Measurements from ENCODE around the gene IRAK1.

The IRAK1 gene

GRCh38 chrX:153974726-153975286, 44.9 kb downstream of the IRAK1 start:
- no peak for DNase-seq (ENCODE audit: low read depth)
- H3K4me3 ChIP-seq (ENCODE audit: low read depth, low read length) = no peak overlapping the region

DNA sequence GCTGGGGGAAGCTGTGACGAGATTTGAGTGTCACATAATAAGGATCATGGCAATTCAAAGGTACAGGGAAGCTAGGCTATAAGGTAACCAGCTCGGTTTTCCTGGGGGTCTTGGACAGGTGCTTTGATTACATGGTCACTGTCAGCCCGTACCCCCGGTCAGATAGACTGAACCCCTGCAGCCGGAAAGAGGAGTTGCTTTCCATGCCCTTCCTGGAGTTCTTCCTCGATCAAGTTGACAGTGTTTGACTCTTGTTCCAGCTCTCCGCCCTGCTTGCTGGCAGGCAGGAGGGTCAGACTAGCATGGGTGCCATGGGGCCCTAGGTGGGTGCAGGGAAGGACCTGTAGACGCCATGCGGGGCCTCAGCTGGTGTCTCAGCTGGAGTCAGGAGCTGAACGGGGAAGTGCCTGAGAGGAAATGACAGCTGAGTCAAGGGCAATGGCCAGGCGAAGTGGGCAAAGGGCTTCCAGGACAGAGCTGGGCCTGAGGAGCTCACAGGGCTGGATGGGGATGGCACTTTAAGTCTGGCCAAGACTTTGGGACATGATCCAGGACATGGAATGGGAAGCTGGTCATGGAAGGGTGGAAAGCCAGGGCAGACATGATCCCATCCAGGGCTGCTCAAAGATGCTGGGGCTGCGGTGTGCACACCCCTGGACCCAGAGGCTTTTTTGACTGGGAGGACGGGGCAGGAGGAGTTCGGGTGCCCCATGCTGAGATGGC, 45.5 kb downstream of the IRAK1 start:
- no peak for DNase-seq (ENCODE audit: low read depth)
- H3K4me3 ChIP-seq (ENCODE audit: low read depth, low read length) = no peak overlapping the region

GRCh38 chrX:153973127-153974002, 46.3 kb downstream of the IRAK1 start:
- DNase-seq (ENCODE audit: low read depth) = no peak
- H3K4me3 ChIP-seq (ENCODE audit: low read depth, low read length) = peak overlapping the region; percentile 52

DNA sequence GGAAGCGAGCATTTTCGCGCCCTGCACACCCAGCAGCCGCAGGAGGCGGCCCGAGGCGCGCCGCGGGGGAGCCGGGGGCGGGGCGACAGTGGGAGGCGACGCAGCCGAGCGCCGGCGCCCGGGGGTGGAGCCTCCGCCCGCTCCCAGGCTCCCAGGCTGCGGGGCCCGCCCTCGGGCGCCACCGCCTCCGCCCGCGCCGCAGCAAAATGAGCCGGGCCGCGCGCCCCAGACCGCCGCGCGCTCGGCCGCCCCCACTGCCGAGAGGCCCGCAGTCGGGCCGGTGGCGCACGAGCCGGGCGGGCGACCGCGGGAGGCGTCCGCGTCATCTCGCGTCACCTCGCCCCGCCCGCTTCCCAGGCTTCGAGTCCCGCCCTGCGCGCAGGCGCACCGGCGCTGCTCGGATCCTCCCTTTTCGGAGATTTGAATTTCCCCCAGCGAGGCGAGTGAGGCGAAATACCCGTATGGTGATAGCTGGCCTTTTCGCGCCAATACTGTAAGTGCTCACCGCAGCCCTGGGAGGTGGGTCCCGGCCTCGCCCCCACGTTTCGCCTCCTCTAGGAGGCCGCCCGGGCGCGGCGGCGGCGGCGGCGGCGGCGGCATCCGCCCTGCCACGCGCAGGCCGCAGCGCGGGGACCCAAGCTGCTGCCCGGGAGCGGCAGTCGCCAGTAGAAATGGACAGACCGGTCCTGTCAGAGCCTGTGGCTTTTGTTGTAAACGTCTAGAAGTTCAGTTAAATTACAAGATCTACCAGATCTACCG, 47.2 kb downstream of the IRAK1 start, which contains the start of gene TMEM187:
Gene TMEM187, plus strand, starts transcription at position 387 of the 759 bp plus-strand sequence. CDS start 9,309 bp downstream, outside the sequence.
- peak within 1 kb of the TSS; percentile 74 for H3K4me3 ChIP-seq (ENCODE audit: low read depth, low read length)
- no peak for DNase-seq (ENCODE audit: low read depth)

- peak within 1 kb of the TSS; percentile 74 for H3K4me3 ChIP-seq (ENCODE audit: low read depth, low read length)
- peak; percentile 64 for DNase-seq (ENCODE audit: low read depth)
Observed at GRCh38 chrX:153971450-153972367, 48.0 kb downstream of the IRAK1 start, which contains the start of gene HCFC1. Gene HCFC1, minus strand, starts transcription at chrX:153971818. Its CDS starts 978 bp downstream, at chrX:153970840.

DNA sequence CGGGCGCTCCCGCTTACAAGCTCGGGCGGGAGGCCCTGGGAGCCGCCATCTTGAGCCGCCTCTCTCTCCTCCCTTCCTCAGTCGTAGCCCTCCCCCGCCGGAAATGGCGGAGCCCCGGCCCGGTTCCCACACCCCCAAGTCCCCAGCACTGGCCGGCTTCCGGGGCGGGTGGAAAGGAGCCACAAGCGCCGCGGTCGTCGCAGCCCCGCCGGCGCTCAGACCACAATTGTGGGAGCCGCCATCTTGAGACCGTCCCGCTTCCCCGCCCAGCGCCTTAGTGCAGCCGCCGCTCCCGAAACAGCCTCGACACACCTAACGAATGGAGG, 48.6 kb downstream of the IRAK1 start:
- DNase-seq (ENCODE audit: low read depth) = peak; percentile 64
- H3K4me3 ChIP-seq (ENCODE audit: low read depth, low read length) = peak overlapping the region; percentile 74

- peak; percentile 69 for DNase-seq (ENCODE audit: low read depth)
- H3K4me3 ChIP-seq (ENCODE audit: low read depth, low read length) = peak overlapping the region; percentile 74
Observed at GRCh38 chrX:153970357-153971123, 49.2 kb downstream of the IRAK1 start.

DNA sequence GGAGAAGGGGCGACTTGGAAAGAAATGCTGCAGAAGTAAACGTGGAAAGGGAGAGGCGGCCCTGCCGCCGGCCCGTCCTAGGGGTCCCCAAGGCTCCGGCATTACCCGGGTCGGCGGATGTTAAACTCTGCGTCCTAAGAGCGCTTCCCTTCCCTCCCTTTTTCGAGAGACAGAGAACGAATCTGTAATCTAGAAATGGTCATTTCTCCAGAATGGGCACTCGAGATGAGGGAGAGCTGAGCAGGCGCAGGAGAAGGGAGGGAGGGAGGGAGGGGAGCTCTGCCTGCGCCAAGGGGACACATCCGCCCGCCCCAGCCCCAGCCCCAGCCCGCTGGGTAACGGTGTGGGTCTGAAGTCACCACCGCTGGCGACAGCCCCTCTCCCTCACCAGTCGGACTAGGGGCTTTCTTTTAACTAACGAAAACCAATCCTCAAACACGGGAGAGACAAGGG, 49.8 kb downstream of the IRAK1 start:
- peak overlapping the region; percentile 74 for H3K4me3 ChIP-seq (ENCODE audit: low read depth, low read length)
- DNase-seq (ENCODE audit: low read depth) = no peak

DNA sequence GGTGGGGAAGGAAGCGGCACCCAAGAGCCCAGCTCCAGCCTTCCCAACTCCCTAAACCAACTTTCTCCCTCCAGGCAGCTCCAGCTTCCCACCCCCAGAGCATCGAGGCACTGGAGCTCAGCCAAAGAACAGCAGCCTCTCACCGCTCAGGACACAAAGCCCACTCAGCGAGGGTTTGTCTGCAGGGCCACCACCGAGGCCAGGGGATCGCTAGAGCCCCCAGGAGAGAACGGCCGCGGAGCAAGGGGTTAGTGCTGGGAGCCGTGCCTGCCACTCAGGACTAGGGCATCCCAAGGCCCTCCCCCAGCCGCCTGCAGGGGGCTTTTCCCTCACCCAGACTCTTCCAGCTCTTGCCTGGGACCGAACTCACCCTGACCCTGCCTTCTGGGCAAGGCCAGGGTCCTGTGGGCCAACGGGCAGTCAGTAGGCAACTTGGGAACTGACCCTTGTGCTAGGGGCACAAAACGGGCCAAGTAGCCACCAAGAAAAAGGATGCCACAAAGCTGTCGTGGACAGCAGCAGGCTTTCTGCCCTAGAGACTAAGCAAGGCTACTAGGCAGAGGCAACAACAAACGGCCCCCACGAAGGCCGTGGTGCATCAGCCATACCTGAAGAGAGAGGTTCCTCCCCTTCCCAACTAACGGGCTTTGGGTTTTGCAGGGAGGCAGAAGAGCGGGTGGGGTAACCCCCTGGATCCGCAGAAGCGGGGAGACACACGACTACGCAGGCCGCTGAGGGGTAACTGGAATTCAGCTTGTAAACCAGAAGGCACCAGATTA, 50.4 kb downstream of the IRAK1 start:
- DNase-seq (ENCODE audit: low read depth) = no peak
- H3K4me3 ChIP-seq (ENCODE audit: low read depth, low read length) = peak overlapping the region; percentile 74

DNA sequence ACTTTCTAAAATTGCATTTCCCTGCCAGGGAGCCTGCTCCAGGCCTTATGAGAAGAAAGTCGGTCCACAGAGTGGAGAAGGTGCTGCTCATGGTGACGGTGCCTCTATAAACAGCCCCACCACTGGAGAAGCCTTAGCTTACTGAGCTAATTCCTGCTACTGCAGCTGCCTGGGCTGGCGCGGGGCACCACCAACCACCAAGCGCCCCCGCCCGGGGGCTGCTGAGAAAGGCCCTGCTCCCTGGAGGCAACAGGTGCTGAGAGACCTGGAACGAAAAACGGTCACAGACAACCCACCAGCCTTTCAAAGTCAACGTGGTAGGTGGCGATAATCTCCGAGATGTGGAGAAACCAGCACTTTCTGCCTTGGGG, 51.0 kb downstream of the IRAK1 start:
- H3K4me3 ChIP-seq (ENCODE audit: low read depth, low read length) = peak overlapping the region; percentile 74
- no peak for DNase-seq (ENCODE audit: low read depth)

- H3K4me3 ChIP-seq (ENCODE audit: low read depth, low read length) = peak overlapping the region; percentile 74
- DNase-seq (ENCODE audit: low read depth) = no peak
Observed at GRCh38 chrX:153968255-153968654, 51.4 kb downstream of the IRAK1 start.

- no peak for DNase-seq (ENCODE audit: low read depth)
- no peak overlapping the region for H3K4me3 ChIP-seq (ENCODE audit: low read depth, low read length)
Observed at GRCh38 chrX:153967536-153968224, 52.0 kb downstream of the IRAK1 start.

GRCh38 chrX:153966841-153967535, 52.7 kb downstream of the IRAK1 start:
- H3K4me3 ChIP-seq (ENCODE audit: low read depth, low read length) = no peak overlapping the region
- no peak for DNase-seq (ENCODE audit: low read depth)

- no peak for DNase-seq (ENCODE audit: low read depth)
- no peak overlapping the region for H3K4me3 ChIP-seq (ENCODE audit: low read depth, low read length)
Observed at GRCh38 chrX:153966283-153966688, 53.4 kb downstream of the IRAK1 start.

- H3K4me3 ChIP-seq (ENCODE audit: low read depth, low read length) = no peak overlapping the region
- DNase-seq (ENCODE audit: low read depth) = no peak
Observed at GRCh38 chrX:153965406-153965805, 54.3 kb downstream of the IRAK1 start.

- no peak for DNase-seq (ENCODE audit: low read depth)
- no peak overlapping the region for H3K4me3 ChIP-seq (ENCODE audit: low read depth, low read length)
Observed at GRCh38 chrX:153964105-153964504, 55.6 kb downstream of the IRAK1 start.

All from skeletal muscle cell (primary cell).